Stimulated activated CD4-positive, alpha-beta T cell treated with anti-CD3 and anti-CD28 coated beads, Interleukin-1b, Interleukin-23, amount 100 ng/mL, for 48 hours (primary cell): Measurements from ENCODE around the gene CNR2.
"Not testable (repeated sequence)": the region's sequence is repeated elsewhere in the genome, so short reads cannot be mapped to it uniquely, and the experiment has no call there.

Source experiments
- DNase-seq: peaks from one replicate; pipeline ENCODE4 v3.0.0-alpha.2; 2020

CNR2 gene

GRCh38 chr1:23916209-23917131 lies 3.3 kb upstream of the CNR2 start:
- DNase-seq = peak; percentile 58

GRCh38 chr1:23915466-23915865 lies 2.3 kb upstream of the CNR2 start:
- no peak for DNase-seq

- no peak for DNase-seq
Measured at GRCh38 chr1:23914921-23915320, 1.8 kb upstream of the CNR2 start.

- DNase-seq = no peak
Measured at GRCh38 chr1:23911921-23912320, 1.2 kb downstream of the CNR2 start.

GRCh38 chr1:23910553-23911246 lies 2.5 kb downstream of the CNR2 start:
- no peak for DNase-seq

- DNase-seq = no peak
Measured at GRCh38 chr1:23910144-23910543, 3.0 kb downstream of the CNR2 start.

- no peak for DNase-seq
Measured at GRCh38 chr1:23909412-23909811, 3.8 kb downstream of the CNR2 start.

- no peak for DNase-seq
Measured at GRCh38 chr1:23908453-23909341, 4.5 kb downstream of the CNR2 start.

- no peak for DNase-seq
Measured at GRCh38 chr1:23906731-23907130, 6.4 kb downstream of the CNR2 start.

GRCh38 chr1:23905461-23906025 lies 7.6 kb downstream of the CNR2 start:
- DNase-seq = no peak

- peak; percentile 67 for DNase-seq
Measured at GRCh38 chr1:23904748-23905357, 8.3 kb downstream of the CNR2 start.

- no peak for DNase-seq
Measured at GRCh38 chr1:23903754-23904153, 9.4 kb downstream of the CNR2 start.

GRCh38 chr1:23902321-23903278 lies 10.6 kb downstream of the CNR2 start:
- no peak for DNase-seq

- DNase-seq = not testable (repeated sequence)
Measured at GRCh38 chr1:23900017-23900416, 13.1 kb downstream of the CNR2 start.

GRCh38 chr1:23899070-23899469 lies 14.1 kb downstream of the CNR2 start:
- peak; percentile 6 for DNase-seq

- no peak for DNase-seq
Measured at GRCh38 chr1:23897083-23897482, 16.1 kb downstream of the CNR2 start.

- DNase-seq = no peak
Measured at GRCh38 chr1:23896491-23896890, 16.7 kb downstream of the CNR2 start.

GRCh38 chr1:23895993-23896392 lies 17.2 kb downstream of the CNR2 start:
- DNase-seq = no peak

GRCh38 chr1:23895082-23895481 lies 18.1 kb downstream of the CNR2 start:
- no peak for DNase-seq

GRCh38 chr1:23889074-23889473 lies 24.1 kb downstream of the CNR2 start:
- DNase-seq = no peak

- no peak for DNase-seq
Measured at GRCh38 chr1:23885222-23885621, 27.9 kb downstream of the CNR2 start.
